ENCODE data around the gene PAQR4.

PAQR4 gene

GRCh38 chr16:2946649-2947048 is 22.5 kb upstream of the PAQR4 start:
- DNase-seq: no peak

- DNase-seq: no peak
Measured at GRCh38 chr16:2948807-2949704, 20.1 kb upstream of the PAQR4 start.

GRCh38 chr16:2949705-2950352 is 19.3 kb upstream of the PAQR4 start:
- no peak for DNase-seq

GRCh38 chr16:2950353-2950724 is 18.8 kb upstream of the PAQR4 start:
- no peak for DNase-seq

GRCh38 chr16:2950773-2951172 is 18.4 kb upstream of the PAQR4 start:
- DNase-seq: no peak

- DNase-seq: no peak
Measured at GRCh38 chr16:2952679-2953078, 16.5 kb upstream of the PAQR4 start.

- DNase-seq: no peak
Measured at GRCh38 chr16:2953706-2954627, 15.2 kb upstream of the PAQR4 start.

GRCh38 chr16:2954656-2955381 is 14.3 kb upstream of the PAQR4 start:
- DNase-seq: no peak

- DNase-seq: no peak
Measured at GRCh38 chr16:2955438-2955778, 13.7 kb upstream of the PAQR4 start.

- no peak for DNase-seq
Measured at GRCh38 chr16:2955779-2956578, 13.2 kb upstream of the PAQR4 start.

GRCh38 chr16:2956579-2956956 is 12.6 kb upstream of the PAQR4 start:
- no peak for DNase-seq

- DNase-seq: no peak
Measured at GRCh38 chr16:2959206-2959605, 9.9 kb upstream of the PAQR4 start.

GRCh38 chr16:2960183-2961010 is 8.8 kb upstream of the PAQR4 start:
- no peak for DNase-seq

GRCh38 chr16:2962334-2963073 is 6.6 kb upstream of the PAQR4 start:
- no peak for DNase-seq

GRCh38 chr16:2963074-2963722 is 6.0 kb upstream of the PAQR4 start:
- DNase-seq: no peak

- DNase-seq: peak; percentile 36
Measured at GRCh38 chr16:2963723-2964474, 5.2 kb upstream of the PAQR4 start, which contains the start of gene KREMEN2. KREMEN2 (plus strand) TSS chr16:2964275; CDS start chr16:2964521, 246 bp downstream.

- peak; percentile 71 for DNase-seq
Measured at GRCh38 chr16:2964475-2965336, 4.4 kb upstream of the PAQR4 start.

Data from CD4-positive, alpha-beta T cell treated with Interleukin-6 for 4 hours (primary cell).